Stimulated activated CD8-positive, alpha-beta memory T cell treated with anti-CD3 and anti-CD28 coated beads, Interleukin-7, amount 100 ng/mL, for 4 hours (primary cell): ENCODE data around the gene PLCL1.
"Not testable (repeated sequence)": the region's sequence is repeated elsewhere in the genome, so short reads cannot be mapped to it uniquely, and the experiment has no call there.

Experiments used
- DNase-seq, 2 donors: peaks; one replicate each; pipeline ENCODE4 v3.0.0-alpha.2; 2020; ENCODE audit warnings: low read depth in 2 of 2

The PLCL1 gene

GRCh38 chr2:198175271-198175670 is 370.9 kb downstream of the PLCL1 start:
- no peak for DNase-seq

- DNase-seq, result no peak
Measured at GRCh38 chr2:198177040-198177439, 372.6 kb downstream of the PLCL1 start.

DNA sequence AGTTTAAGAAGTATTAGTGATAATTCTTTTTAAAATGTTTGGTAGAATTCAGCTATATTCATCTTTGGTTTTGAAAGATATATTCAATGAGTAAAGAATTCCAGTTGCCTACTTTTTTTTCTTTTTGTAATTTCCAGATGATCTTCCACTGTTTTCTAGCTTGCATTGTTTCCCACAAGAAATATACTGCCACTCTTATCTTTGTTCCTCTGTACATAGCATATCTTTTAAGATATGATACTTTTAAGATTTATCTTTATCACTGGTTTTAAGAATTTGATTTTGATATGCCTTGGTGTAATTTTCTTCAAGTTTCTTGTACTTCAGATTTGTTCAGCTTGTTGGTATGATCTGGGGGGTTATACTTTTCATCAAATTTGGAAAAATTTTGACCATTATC is 374.4 kb downstream of the PLCL1 start:
- DNase-seq, result no peak

- DNase-seq, result no peak
Measured at GRCh38 chr2:198186257-198186656, 381.9 kb downstream of the PLCL1 start.

GRCh38 chr2:198187841-198188240 is 383.4 kb downstream of the PLCL1 start:
- DNase-seq, result no peak

- DNase-seq, result no peak
Measured at GRCh38 chr2:198188982-198189381, 384.6 kb downstream of the PLCL1 start.

- no peak for DNase-seq
Measured at GRCh38 chr2:198191651-198192050, 387.3 kb downstream of the PLCL1 start.

DNA sequence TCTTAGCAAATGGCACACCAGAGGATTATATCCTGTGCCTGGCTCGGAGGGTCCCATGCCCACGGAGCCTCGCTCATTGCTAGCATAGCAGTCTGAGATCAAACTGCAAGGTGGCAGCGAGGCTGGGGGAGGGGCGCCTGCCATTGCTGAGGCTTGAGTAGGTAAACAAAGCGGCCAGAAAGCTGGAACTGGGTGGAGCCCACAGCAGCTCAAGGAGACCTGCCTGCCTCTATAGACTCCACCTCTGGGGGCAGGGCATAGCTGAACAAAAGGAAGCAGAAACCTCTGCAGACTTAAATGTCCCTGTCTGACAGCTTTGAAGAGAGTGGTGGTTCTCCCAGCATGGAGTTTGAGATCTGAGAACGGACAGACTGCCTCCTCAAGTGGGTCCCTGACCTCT is 392.2 kb downstream of the PLCL1 start:
- not testable (repeated sequence) for DNase-seq
